Body of pancreas (tissue), 4 donors: ENCODE data around the gene AGO3. TPM values are rescaled to one million over a fixed set of nuclear protein-coding genes. Genes with fewer than 3 reads are reported as not detected.

ENCODE experiments used
- ATAC-seq: fragments of 150-250 bp; one replicate; pipeline ENCODE4 v1.9.1; 2016
- DNase-seq, 4 donors: peaks; one replicate each; pipeline ENCODE4 v3.0.0-alpha.2; 2019
- H3K27ac ChIP-seq, 4 donors: fragments of 200-600 bp; sonication (generic); 1 replicate in 3 of 4; 2 replicates in 1 of 4; pipeline versions ENCODE4 v1.5.1 to v1.6.1; 2016 to 2019; ENCODE audit warnings: mild to moderate bottlenecking in 1 of 4, mixed read lengths in 1 of 4, moderate library complexity in 1 of 4
- H3K27me3 ChIP-seq, 2 donors: fragments of 200-600 bp; sonication (generic); one replicate each; pipeline ENCODE4 v1.6.0; 2016; ENCODE audit warnings: mild to moderate bottlenecking in 1 of 2
- H3K36me3 ChIP-seq, 2 donors: fragments of 200-600 bp; sonication (generic); replicated peaks in 1 of 2; 2 replicates each; pipeline ENCODE4 v1.5.1; 2016; ENCODE audit warnings: low read depth in 2 of 2; ENCODE audit not compliant: insufficient read depth in 1 of 2
- H3K4me1 ChIP-seq: fragments of 200-600 bp; sonication (generic); one replicate; pipeline ENCODE4 v1.6.0; 2016
- H3K4me3 ChIP-seq, 2 donors: fragments of 200-600 bp; sonication (generic); 1 replicate in 1 of 2; 2 replicates in 1 of 2; pipeline ENCODE4 v1.5.1; 2016 to 2019
- H3K9me3 ChIP-seq, 3 donors: fragments of 200-600 bp; sonication (generic); 1 replicate in 2 of 3; 2 replicates in 1 of 3; pipeline ENCODE4 v1.5.1; 2016
- POLR2A ChIP-seq, 3 donors: fragments of 450-650 bp; IDR thresholded peaks; one replicate each; pipeline ENCODE4 v1.6.1; 2016; ENCODE audit warnings: antibody characterized with exemption in 3 of 3, mild to moderate bottlenecking in 2 of 3
- WGBS, 2 donors: methylation state at CpG; one replicate each; pipeline ENCODE4 v1.1.5; 2017; 5-methylcytosine and 5-hydroxymethylcytosine counted together
- intact Hi-C: fragments of 100-400 bp; cut with DNase I; formaldehyde crosslinking; loops from one replicate; pipeline ENCODE4 v1.15.1; 2023
- total RNA-seq, 2 donors: library from RNA; depleted of rRNA; stranded (reverse); fragments of >200 nt; gene quantifications; one replicate each; pipeline ENCODE4 v1.1.0, GENCODE V29; 2016
- TF ChIP-seq, protein P1 (sequence below), 7 experiments: fragments of 450-650 bp in 4 of 7; fragments of 200-600 bp in 3 of 7; sonication (generic) in 3 of 7; IDR thresholded peaks; one replicate each; pipeline ENCODE4 v1.5.1; 2016 to 2019; ENCODE audit warnings: antibody characterized with exemption in 7 of 7

AGO3 gene
- total RNA-seq, 2 donors from 2014 or later = 10.9 to 12.2 TPM

DNA sequence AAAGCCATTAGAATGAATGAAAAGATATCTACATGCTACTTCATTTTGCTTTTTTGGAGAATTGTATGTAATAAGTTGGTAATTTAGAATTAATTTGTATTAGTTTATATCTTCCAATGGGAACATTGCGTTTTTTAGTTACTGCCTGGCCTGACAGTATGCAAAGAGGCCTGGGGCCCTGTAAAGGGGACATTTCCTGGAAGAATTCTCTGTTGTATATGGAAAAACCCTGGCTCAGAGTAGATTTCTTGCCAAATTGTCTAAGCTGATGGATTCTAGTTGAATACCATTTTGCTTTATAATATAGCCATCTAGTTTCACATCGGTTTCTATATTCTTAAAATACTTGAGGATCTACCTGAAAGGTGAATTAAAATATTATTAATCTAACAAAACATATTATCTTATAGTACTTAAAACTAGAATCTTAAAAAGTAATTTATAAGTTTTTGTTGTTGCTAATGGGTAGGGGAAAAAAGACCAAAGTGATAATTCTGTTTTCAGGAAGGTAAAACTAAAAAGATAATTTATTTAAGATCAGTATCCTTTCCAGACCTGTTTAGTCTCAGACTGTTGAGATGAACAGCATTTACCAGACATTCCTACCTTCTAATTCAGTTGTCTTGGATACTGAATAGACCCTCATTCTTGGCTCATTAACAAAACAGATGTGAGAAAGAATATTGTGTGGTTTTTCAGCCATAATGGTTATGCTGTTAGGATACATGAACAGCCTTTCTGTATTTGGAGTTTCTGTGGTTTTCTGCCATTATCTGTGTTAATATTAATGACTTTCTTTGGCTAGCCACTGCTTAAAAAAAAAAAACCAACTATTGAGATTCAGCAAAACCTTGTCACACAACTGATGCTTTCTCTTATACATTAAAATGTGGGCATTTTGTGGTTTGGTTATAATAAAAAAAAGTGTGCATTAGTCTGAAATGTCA lies 4.8 kb downstream of the AGO3 start:
- TF ChIP-seq POLR2A (IDR thresholded peaks at IDR 0.05) = no peak
- TF ChIP-seq, protein P1, sequence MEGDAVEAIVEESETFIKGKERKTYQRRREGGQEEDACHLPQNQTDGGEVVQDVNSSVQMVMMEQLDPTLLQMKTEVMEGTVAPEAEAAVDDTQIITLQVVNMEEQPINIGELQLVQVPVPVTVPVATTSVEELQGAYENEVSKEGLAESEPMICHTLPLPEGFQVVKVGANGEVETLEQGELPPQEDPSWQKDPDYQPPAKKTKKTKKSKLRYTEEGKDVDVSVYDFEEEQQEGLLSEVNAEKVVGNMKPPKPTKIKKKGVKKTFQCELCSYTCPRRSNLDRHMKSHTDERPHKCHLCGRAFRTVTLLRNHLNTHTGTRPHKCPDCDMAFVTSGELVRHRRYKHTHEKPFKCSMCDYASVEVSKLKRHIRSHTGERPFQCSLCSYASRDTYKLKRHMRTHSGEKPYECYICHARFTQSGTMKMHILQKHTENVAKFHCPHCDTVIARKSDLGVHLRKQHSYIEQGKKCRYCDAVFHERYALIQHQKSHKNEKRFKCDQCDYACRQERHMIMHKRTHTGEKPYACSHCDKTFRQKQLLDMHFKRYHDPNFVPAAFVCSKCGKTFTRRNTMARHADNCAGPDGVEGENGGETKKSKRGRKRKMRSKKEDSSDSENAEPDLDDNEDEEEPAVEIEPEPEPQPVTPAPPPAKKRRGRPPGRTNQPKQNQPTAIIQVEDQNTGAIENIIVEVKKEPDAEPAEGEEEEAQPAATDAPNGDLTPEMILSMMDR (IDR thresholded peaks at IDR 0.05) = no peak
- Histone ChIP-seq H3K36me3 (no peaks in the 10 kb centered on the region), H3K4me3 (no peak overlapping the region), H3K27me3 (no peaks in the 10 kb centered on the region), H3K27ac (no peak overlapping the region), H3K4me1 (peaks cover 14% of the 10 kb centered on the region), H3K9me3 (no peaks in the 10 kb centered on the region)
- no peak for ATAC-seq
- intact Hi-C loops = no loop called here
- no peak for DNase-seq
- WGBS, 2 donors = 78 to 80% methylated on average over 2 of the region's 2 CpGs

DNA sequence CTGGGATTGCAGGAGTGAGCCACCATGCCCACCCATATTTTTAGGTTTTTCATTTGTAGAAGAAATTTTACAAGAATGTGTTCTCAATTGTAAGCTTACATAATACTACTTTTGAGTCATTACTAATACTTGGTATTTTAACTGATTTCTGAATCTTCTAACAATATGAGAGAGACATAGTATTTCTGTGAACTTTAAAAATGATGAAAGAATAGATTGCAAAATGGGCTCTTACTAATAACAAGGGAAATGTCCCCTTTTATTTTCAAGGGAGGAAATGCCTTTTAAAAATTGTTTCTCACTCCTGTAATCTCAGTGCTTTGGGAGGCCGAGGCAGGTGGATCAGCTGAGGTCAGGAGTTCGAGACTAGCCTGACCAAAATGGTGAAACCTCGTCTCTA lies 5.9 kb downstream of the AGO3 start:
- Histone ChIP-seq H3K27ac (no peak overlapping the region), H3K4me3 (no peak overlapping the region), H3K27me3 (no peaks in the 10 kb centered on the region), H3K36me3 (no peaks in the 10 kb centered on the region), H3K9me3 (no peaks in the 10 kb centered on the region), H3K4me1 (peaks cover 13% of the 10 kb centered on the region)
- WGBS, 2 donors = 94 to 95% methylated on average over 3 of the region's 3 CpGs
- ATAC-seq (no peak), DNase-seq (no peak)
- TF ChIP-seq POLR2A (IDR thresholded peaks at IDR 0.05) = no peak
- TF ChIP-seq, protein P1 (IDR thresholded peaks at IDR 0.05) = no peak
- intact Hi-C loops = no loop called here

DNA sequence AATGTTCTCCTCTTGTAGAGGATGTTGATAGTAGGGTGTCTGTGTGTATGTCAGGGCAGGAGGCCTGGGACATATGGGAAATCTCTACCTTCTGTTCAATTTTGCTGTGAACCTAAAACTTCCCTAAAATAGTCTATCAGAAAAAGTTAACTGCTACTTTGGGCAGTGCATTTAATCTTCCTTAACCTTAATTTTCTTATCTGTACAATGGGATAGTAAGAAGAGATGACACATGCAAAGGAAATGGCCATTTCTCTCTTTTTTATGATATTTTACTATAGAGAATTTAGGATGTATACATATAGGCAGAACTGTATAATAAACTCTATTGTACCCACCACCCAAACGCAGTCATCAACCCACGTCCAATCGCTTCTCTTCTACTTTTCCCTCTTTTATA lies 8.6 kb downstream of the AGO3 start:
- Histone ChIP-seq H3K27me3 (no peaks in the 10 kb centered on the region), H3K27ac (no peak overlapping the region), H3K9me3 (no peaks in the 10 kb centered on the region), H3K4me3 (no peak overlapping the region), H3K4me1 (peaks cover 6% of the 10 kb centered on the region), H3K36me3 (no peaks in the 10 kb centered on the region)
- ATAC-seq (no peak), DNase-seq (no peak)
- no peak for TF ChIP-seq POLR2A (IDR thresholded peaks at IDR 0.05)
- intact Hi-C loops = no loop called here
- WGBS, 2 donors = 92 to 95% methylated on average over 3 of the region's 3 CpGs

DNA sequence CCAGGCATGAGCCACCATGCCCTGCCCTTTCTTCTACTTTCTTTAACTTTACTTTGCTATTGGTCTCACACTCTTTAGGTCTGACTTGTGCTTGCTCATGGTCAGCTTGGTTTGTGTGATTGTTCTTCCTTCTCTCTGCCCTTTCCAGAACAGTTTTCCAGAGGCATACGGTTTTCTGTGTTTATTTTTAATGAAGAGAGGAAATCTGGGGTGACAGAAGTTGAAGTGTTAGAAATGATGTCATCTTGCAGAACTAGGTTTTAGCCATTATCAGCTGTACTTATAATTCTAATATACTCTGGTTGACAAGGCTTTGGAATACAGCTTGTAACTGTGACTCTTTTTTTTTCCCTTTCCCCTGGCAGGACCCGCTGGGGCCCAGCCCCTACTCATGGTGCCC lies 14.4 kb downstream of the AGO3 start:
- no peaks in the 10 kb centered on the region for H3K27me3 ChIP-seq
- intact Hi-C loops = no loop called here
- H3K9me3 ChIP-seq = no peaks in the 10 kb centered on the region
- peaks cover 6% of the 10 kb centered on the region for H3K4me1 ChIP-seq
- 55 to 57% methylated on average over 2 of the region's 2 CpGs for WGBS, 2 donors
- no peak overlapping the region for H3K27ac ChIP-seq
- H3K36me3 ChIP-seq = peaks cover 0 to 2% of the 10 kb centered on the region in 2 donors
- DNase-seq = no peak
- no peak for ATAC-seq
- TF ChIP-seq, protein P1 (IDR thresholded peaks at IDR 0.05) = no peak
- no peak for TF ChIP-seq POLR2A (IDR thresholded peaks at IDR 0.05)
- H3K4me3 ChIP-seq = no peak overlapping the region

DNA sequence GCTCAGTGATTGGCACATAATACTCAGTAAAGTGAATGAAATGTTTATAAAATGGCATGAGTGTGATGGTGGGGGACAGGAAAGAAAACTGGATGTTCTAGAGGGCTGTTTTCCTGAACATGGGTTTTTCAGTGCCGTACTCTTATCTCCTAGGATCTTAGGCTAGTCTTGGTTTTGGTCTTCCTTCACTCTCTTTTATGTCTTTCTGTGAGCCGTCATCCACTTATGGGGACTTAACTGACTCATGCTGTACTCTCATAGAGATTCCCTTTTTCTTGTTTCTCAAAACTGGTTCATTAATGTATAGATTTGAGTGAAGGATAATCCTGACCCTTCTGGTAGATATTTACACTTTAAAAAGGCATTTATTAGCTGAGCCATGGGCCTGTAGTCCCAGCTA lies 16.6 kb downstream of the AGO3 start:
- ATAC-seq (no peak), DNase-seq (no peak)
- Histone ChIP-seq H3K4me1 (no peaks in the 10 kb centered on the region), H3K4me3 (no peak overlapping the region), H3K9me3 (no peaks in the 10 kb centered on the region), H3K36me3 (peaks cover 0 to 2% of the 10 kb centered on the region in 2 donors), H3K27me3 (no peaks in the 10 kb centered on the region), H3K27ac (no peak overlapping the region)
- 86 to 95% methylated on average over 2 of the region's 2 CpGs for whole genome bisulfite sequencing, 2 donors
- intact Hi-C loops = no loop called here
- TF ChIP-seq POLR2A (IDR thresholded peaks at IDR 0.05) = no peak
- TF ChIP-seq, protein P1 (IDR thresholded peaks at IDR 0.05) = no peak
